ENCODE results near the gene XIAP.

- TF ChIP-seq EZH2 (IDR thresholded peaks at IDR 0.05; ENCODE audit: insufficient read depth, low read length): no peak
- TF ChIP-seq, protein P1, sequence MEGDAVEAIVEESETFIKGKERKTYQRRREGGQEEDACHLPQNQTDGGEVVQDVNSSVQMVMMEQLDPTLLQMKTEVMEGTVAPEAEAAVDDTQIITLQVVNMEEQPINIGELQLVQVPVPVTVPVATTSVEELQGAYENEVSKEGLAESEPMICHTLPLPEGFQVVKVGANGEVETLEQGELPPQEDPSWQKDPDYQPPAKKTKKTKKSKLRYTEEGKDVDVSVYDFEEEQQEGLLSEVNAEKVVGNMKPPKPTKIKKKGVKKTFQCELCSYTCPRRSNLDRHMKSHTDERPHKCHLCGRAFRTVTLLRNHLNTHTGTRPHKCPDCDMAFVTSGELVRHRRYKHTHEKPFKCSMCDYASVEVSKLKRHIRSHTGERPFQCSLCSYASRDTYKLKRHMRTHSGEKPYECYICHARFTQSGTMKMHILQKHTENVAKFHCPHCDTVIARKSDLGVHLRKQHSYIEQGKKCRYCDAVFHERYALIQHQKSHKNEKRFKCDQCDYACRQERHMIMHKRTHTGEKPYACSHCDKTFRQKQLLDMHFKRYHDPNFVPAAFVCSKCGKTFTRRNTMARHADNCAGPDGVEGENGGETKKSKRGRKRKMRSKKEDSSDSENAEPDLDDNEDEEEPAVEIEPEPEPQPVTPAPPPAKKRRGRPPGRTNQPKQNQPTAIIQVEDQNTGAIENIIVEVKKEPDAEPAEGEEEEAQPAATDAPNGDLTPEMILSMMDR (IDR thresholded peaks at IDR 0.05; ENCODE audit: insufficient read depth, low read depth, low read length): no peak
Measured at GRCh38 chrX:123927845-123928244, 68.0 kb downstream of the XIAP start.

Measured in astrocyte (in vitro differentiated cells and primary cell).